Measurements from ENCODE around the gene PRDM12. TPM values are rescaled to one million over a fixed set of nuclear protein-coding genes. Genes with fewer than 3 reads are reported as not detected.

PRDM12 gene
- total RNA-seq, 4 donors from 2014 or later, result not detected

DNA sequence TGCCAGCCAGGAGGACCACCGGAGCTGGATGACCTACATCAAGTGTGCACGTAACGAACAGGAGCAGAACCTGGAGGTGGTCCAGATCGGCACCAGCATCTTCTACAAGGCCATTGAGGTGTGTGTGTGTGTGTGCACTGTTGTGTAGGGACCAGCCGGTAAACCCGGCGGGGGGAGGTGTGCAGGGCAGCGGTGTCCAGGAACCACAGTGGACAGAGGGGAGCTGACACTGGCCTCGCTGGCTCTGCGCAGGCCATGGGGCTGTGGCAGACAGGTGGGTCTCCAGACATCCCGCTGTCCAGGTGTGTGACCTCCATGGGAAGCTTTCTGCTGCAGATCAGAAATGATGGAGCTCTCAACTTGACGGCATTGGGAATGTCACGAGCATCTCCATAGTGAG is 3.8 kb downstream of the PRDM12 start:
- ATAC-seq, result no peak
- Histone ChIP-seq H3K27me3 (peaks cover 28 to 47% (median 41%) of the 10 kb centered on the region in 3 donors), H3K9me3 (no peaks in the 10 kb centered on the region), H3K4me3 (no peak overlapping the region), H3K4me1 (peaks cover 0 to 14% of the 10 kb centered on the region in 2 donors), H3K36me3 (no peaks in the 10 kb centered on the region), H3K27ac (no peak overlapping the region)
- TF ChIP-seq, protein P1, sequence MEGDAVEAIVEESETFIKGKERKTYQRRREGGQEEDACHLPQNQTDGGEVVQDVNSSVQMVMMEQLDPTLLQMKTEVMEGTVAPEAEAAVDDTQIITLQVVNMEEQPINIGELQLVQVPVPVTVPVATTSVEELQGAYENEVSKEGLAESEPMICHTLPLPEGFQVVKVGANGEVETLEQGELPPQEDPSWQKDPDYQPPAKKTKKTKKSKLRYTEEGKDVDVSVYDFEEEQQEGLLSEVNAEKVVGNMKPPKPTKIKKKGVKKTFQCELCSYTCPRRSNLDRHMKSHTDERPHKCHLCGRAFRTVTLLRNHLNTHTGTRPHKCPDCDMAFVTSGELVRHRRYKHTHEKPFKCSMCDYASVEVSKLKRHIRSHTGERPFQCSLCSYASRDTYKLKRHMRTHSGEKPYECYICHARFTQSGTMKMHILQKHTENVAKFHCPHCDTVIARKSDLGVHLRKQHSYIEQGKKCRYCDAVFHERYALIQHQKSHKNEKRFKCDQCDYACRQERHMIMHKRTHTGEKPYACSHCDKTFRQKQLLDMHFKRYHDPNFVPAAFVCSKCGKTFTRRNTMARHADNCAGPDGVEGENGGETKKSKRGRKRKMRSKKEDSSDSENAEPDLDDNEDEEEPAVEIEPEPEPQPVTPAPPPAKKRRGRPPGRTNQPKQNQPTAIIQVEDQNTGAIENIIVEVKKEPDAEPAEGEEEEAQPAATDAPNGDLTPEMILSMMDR (IDR thresholded peaks at IDR 0.05 in 4 of 5, conservative IDR thresholded peaks at IDR 0.05 in 1 of 5), result no peak
- TF ChIP-seq POLR2A (IDR thresholded peaks at IDR 0.05), result no peak
- DNase-seq, result no peak
- intact Hi-C loops (cut with DNase I; ENCODE audit: low total_unique reads), result no loop called here
- in situ Hi-C loops (cut with MboI; ENCODE audit: low sequenced_read_pairs in 4 of 4), result no loop called here

DNA sequence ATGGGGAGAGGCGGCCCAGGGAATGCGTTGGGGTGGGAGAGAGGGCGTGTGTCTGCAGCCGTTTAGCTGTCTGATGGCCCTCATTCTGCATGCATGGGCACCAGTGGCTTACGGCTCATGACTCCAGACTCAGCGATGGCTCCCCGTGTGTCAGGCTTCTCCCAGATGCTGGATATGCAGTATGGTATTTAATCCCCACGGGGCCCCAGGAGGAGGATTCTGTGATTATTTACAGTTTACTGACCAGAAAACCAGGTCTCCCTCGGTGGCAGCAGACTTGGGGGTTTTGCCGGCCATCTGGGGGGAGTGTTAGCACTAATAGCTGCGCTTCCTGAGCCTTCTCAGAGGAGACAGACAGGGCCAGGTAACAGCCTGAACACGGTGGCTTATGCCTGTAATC is 4.3 kb downstream of the PRDM12 start:
- H3K27me3 ChIP-seq, result peaks cover 24 to 43% (median 37%) of the 10 kb centered on the region in 3 donors
- H3K36me3 ChIP-seq, result no peaks in the 10 kb centered on the region
- intact Hi-C loops (cut with DNase I; ENCODE audit: low total_unique reads), result no loop called here
- TF ChIP-seq POLR2A (IDR thresholded peaks at IDR 0.05), result no peak
- TF ChIP-seq, protein P1 (IDR thresholded peaks at IDR 0.05 in 4 of 5, conservative IDR thresholded peaks at IDR 0.05 in 1 of 5), result no peak
- no peaks in the 10 kb centered on the region for H3K9me3 ChIP-seq
- ATAC-seq (no peak), DNase-seq (no peak)
- in situ Hi-C loops (cut with MboI; ENCODE audit: low sequenced_read_pairs in 4 of 4), result no loop called here
- no peak overlapping the region for H3K4me3 ChIP-seq
- peaks cover 0 to 14% of the 10 kb centered on the region in 2 donors for H3K4me1 ChIP-seq
- no peak overlapping the region for H3K27ac ChIP-seq

DNA sequence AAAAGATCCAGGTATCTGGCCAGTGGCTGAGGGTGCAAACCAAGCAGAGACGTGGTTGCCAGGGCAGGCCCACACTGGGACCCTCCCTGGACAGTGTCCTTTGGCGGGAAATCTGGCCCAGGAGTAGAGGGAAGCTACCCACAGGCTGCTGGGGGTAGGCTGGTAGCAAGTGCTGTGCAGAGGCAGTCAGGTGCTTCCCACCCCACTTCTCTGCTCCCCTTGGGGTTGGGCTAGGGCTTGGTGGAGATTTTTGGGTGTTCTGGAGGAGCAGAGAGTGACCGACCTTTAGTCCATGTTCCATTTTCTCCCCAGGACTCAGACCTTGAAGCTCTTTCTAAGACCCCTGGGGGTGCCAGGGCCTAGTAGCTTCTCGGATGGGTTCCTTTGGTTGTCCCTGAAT is 5.6 kb downstream of the PRDM12 start:
- intact Hi-C loops (cut with DNase I; ENCODE audit: low total_unique reads) (no loop called here), in situ Hi-C loops (cut with MboI; ENCODE audit: low sequenced_read_pairs in 4 of 4) (no loop called here)
- no peak for DNase-seq
- H3K36me3 ChIP-seq, result no peaks in the 10 kb centered on the region
- TF ChIP-seq, protein P1 (IDR thresholded peaks at IDR 0.05 in 4 of 5, conservative IDR thresholded peaks at IDR 0.05 in 1 of 5), result no peak
- TF ChIP-seq POLR2A (IDR thresholded peaks at IDR 0.05), result no peak
- ATAC-seq, result no peak
- H3K9me3 ChIP-seq, result no peaks in the 10 kb centered on the region
- H3K27ac ChIP-seq, result no peak overlapping the region
- no peak overlapping the region for H3K4me3 ChIP-seq
- H3K27me3 ChIP-seq, result peaks cover 10 to 30% (median 24%) of the 10 kb centered on the region in 3 donors
- H3K4me1 ChIP-seq, result peaks cover 0 to 5% of the 10 kb centered on the region in 2 donors

DNA sequence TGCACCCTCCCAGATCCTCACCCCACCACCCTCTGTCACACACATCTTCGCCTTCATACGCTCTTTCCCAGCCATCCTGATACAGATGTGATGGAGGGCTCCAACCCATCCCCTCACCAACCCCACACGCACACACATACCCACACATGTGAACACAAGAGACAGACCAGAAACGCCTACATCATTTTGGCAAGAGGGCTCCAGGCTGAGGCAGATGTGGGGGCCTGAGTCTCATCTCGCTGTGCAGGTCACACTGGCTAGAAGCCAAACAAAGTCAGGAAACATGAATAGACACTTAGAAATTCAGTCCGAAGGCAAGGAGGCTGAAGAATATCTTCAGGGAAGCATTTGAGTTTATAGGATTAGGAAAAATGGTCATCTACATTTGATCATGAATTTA is 6.2 kb downstream of the PRDM12 start:
- no peaks in the 10 kb centered on the region for H3K36me3 ChIP-seq
- no peaks in the 10 kb centered on the region for H3K9me3 ChIP-seq
- intact Hi-C loops (cut with DNase I; ENCODE audit: low total_unique reads) (no loop called here), in situ Hi-C loops (cut with MboI; ENCODE audit: low sequenced_read_pairs in 4 of 4) (no loop called here)
- DNase-seq (no peak), ATAC-seq (no peak)
- H3K4me3 ChIP-seq, result no peak overlapping the region
- TF ChIP-seq, protein P1 (IDR thresholded peaks at IDR 0.05 in 4 of 5, conservative IDR thresholded peaks at IDR 0.05 in 1 of 5), result no peak
- no peak for TF ChIP-seq POLR2A (IDR thresholded peaks at IDR 0.05)
- H3K4me1 ChIP-seq, result peaks cover 0 to 2% of the 10 kb centered on the region in 2 donors
- H3K27ac ChIP-seq, result no peak overlapping the region
- H3K27me3 ChIP-seq, result peaks cover 6 to 23% (median 17%) of the 10 kb centered on the region in 3 donors

DNA sequence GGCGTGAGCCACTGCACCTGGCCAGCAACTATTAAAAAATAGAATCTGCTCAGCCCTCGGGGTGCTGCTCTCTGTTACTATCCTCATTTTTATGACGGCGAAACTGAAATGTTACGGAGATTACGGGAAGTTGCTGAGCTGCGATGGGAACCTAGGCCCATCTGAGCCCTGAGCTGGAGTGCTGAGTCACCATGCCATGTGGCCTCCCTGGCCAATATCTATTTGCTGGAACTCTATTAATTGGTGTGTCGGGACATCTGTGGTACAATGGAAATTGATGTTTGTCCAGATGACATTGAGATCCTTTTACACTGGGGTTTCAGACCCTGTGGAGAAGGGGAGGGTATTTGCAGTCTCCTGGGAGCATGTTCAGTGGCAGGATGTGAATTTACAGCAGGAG is 8.1 kb downstream of the PRDM12 start:
- peaks cover 0 to 5% (median 0%) of the 10 kb centered on the region in 3 donors for H3K27me3 ChIP-seq
- no peak for DNase-seq

More for the DNA sequence above, 8.1 kb downstream of the PRDM12 start:
- H3K4me3 ChIP-seq, result no peak overlapping the region
- TF ChIP-seq, protein P1 (IDR thresholded peaks at IDR 0.05 in 4 of 5, conservative IDR thresholded peaks at IDR 0.05 in 1 of 5), result no peak
- ATAC-seq, result no peak
- H3K27ac ChIP-seq, result no peak overlapping the region
- H3K4me1 ChIP-seq, result no peaks in the 10 kb centered on the region
- in situ Hi-C loops (cut with MboI; ENCODE audit: low sequenced_read_pairs in 4 of 4), result no loop called here
- intact Hi-C loops (cut with DNase I; ENCODE audit: low total_unique reads), result no loop called here
- no peaks in the 10 kb centered on the region for H3K9me3 ChIP-seq
- no peaks in the 10 kb centered on the region for H3K36me3 ChIP-seq
